GM18502 (cell line): ENCODE data around the gene URI1.
A peak's percentile ranks its signal among the peaks of the same experiment; 100 is the strongest.
"Not testable (repeated sequence)": the region's sequence is repeated elsewhere in the genome, so short reads cannot be mapped to it uniquely, and the experiment has no call there.

Source experiments
- ATAC-seq: cut with Tn5 transposase; IDR thresholded peaks from one replicate; pipeline ENCODE4 v1.9.1; 2021; ENCODE audit warnings: mild to moderate bottlenecking; ENCODE audit not compliant: unreplicated experiment, poor library complexity

The URI1 gene

DNA sequence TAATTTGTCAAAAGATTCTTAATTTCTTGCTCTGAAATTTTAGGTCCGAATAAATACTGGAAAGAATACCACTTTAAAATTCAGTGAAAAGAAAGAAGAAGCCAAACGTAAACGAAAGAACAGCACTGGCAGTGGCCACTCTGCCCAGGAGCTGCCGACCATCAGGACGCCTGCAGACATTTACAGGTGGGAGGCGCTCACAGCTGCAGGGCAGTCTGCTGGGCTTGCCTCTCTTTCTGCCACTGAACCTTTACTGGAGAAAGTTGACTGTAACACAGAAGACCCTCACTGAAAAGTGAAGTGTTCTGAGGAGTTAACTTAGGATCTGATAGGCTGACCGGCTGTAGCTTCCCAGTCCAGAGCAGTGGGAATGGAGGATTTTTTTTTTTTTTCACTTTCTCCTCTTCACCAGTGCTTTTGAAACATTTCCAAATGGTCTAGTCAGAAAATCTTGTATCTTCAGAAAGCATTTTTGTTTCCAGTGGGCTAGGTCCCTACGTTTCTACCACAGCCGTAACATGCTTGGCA is 69.1 kb downstream of the URI1 start:
- no peak for ATAC-seq

GRCh38 chr19:30014770-30015169 is 72.7 kb downstream of the URI1 start:
- ATAC-seq: no peak

DNA sequence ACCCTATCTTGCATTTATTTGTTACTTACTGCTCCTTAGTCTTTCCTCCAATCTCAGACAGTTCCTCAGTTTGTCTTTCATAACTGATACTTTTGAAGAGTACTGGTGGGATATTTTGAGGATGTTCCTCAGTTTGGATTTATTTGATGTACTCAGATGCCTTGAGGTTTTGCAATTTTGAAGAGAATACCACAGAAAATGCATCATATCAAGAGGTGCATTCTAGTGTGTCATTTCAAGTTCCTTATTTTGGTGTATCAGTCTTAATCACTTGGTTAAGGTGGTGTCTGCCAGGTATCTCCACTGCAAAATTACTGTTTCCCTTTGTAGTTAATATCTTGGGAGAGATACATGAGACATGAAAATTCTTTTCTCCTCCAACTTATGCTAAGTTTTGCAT is 75.1 kb downstream of the URI1 start:
- ATAC-seq: no peak

DNA sequence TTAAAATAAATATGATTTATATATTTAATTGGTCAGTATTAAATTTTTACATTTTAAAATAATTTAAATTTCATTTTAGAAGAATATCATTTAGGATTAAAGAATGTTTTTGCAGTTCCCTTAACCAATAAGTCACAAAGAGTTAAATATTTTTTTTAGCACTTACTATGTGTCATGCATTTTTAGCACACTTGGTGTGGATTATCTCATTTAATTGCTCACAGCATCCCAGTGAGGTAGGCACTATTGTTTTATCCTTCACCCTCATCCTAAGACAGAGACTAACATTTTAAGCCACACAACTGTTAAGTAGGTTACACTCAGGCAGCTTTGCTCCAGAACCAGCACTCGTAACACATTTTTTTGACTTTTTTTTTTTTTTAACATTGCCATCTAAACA is 78.2 kb downstream of the URI1 start:
- ATAC-seq: no peak

GRCh38 chr19:30022659-30023058 is 80.6 kb downstream of the URI1 start:
- no peak for ATAC-seq

DNA sequence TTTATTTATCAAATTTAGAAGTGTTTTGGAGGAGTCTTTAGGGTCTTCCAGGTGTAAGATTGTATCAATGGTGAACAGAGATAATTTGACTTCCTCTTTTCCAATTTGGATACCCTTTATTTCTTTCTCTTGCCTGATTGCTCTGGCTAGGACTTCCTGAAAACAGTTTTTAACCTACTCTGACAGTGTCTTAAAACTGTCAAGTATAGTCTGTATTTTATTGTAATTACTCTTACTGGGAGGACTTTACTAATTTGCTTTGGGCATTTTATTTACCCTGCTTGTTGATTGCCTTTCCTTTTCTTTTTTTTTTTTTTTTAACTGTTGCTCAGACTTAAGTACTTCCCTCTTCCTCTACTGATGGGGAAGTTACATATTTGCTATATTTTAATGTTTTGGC is 81.3 kb downstream of the URI1 start:
- no peak for ATAC-seq

GRCh38 chr19:30024091-30024490 is 82.1 kb downstream of the URI1 start:
- ATAC-seq: no peak

- ATAC-seq: no peak
These were observed 84.9 kb downstream of the URI1 start for GRCh38 chr19:30026933-30027332.

DNA sequence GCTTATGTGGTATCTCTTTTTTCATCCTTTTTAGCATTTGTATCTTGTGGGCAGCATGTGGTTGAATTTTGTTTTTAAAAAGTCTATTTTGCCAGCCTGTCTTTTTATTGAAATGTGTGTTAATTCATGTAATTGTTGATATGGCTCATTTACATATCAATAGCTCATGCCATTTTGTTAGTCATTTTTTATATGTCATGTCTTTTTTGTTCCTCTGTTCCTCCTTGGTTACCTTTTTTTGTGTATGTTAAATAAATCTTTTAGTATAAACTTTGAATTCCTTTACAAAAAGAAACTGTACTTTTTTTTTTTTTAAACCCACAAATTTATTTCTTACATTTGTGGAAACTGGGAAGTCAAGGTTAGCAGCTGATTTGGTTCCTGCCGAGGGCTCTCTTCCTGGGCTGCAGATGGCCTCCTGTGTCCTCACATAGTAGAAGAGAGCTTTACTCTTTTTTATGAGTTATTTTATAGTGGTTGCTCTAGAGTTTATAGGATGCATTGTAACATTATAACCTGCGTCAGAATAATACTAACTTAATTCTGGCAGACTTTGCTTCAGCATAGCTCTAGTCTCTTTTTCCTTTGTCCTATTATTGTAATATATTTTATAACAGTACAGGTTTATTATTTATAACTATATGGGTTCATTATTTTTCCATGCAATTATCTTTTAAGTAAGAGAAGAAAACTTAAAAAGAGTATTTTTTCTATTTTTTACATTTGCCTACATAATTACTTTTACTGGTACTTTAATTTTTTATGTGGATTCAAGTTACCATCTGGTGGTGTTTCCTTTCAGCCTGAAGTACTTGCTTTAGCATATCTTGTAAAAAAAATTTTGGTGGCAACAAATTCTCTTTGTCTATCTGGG is 86.3 kb downstream of the URI1 start:
- no peak for ATAC-seq

- no peak for ATAC-seq
These were observed 86.9 kb downstream of the URI1 start for GRCh38 chr19:30028992-30029343.

GRCh38 chr19:30029721-30030510 is 87.9 kb downstream of the URI1 start:
- ATAC-seq: peak; percentile 84

GRCh38 chr19:30034321-30034720 is 92.3 kb downstream of the URI1 start:
- no peak for ATAC-seq

DNA sequence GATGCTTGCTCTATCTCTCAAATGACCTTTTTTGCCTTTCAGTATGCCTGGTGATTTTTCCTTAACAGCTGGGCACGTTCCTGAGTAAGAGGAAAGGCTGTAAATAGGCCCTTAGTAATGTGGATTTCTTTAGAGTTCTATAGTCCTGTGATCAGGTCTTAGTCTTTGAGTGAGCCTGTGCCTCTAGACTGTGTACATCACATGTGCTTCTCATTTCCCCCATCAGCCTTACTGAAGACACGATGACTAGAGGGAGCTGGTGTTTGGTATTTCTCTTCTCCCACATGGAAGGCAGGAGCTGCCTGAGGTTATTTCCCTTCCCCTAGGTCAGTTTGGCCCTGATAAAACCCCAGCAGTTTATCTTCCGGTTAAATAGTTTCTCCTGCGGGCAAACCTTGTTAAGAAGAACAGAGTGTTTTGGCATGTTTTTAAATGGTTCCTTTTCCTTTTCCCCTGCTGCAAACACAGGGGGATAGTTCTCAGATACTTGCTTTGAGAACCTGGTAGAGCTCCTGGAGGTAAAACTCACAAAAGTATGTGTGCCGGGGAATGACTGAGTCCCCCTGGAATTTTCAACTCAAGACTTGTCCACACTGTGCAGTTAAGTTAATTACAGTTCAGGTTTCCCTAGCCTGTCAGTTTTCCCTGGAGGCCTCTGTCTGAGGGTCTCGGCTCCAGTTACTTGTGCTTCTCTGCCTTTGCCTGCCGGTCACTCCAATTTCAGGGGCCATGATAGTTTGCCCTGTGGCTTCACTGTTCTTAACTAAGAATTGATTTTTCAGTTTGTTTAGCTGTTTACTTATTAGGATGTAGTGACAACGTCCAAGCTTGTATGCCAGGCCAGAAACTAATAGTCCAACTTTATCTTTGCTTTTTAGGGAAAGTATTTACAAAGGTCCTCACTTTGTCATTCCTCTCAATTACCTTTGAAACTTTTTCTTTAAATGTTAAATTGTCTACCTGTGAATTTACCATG is 94.4 kb downstream of the URI1 start:
- ATAC-seq: no peak

DNA sequence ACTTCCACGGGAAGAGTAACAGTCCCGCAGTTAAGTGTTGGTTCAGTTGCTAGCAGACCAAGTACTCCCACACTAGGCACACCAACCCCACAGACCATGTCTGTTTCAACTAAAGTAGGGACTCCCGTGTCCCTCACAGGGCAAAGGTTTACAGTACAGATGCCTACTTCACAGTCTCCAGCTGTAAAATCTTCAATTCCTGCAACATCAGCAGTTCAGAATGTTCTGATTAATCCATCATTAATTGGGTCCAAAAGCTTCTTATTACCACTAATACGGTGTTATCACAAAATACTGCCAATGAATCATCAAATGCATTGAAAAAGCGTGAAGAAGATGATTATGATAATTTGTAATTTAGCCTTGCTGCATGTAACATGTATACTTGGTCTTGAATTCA is 95.8 kb downstream of the URI1 start:
- ATAC-seq: no peak

DNA sequence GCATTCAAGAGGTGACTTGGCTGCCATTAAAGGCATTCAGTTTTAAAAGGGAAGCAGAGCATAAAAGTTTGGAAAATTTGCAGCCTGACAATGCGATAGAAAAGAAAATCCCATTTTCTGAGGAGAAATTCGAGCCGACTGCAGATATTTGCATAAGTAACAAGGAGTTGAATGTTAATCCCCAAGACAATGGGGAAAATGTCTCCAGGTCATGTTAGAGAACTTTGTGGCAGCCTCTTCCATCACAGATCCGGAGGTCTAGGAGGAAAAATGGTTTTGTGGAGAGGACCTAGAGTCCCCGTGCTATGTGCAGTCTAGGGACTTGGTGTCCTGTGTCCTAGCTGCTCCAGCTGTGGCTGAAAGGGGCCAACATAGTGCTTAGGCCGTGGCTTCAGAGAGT is 99.9 kb downstream of the URI1 start:
- ATAC-seq: not testable (repeated sequence)

DNA sequence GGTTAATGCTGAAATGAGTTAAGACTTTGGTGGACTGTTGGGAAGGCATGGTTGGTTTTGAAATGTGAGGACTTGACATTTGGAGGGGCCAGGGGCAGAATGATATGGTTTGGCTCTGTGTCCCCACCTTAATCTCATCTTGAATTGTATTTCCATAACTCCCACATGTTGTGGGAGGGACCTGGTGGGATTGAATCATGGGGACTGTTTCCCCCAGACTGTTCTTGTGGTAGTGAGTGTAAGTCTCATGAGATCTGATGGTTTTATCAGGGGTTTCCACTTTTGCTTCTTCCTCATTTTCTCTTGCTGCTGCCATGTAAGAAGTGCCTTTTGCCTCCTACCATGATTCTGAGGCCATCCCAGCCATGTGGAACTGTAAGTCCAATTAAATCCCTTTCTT is 101.0 kb downstream of the URI1 start:
- ATAC-seq: not testable (repeated sequence)

DNA sequence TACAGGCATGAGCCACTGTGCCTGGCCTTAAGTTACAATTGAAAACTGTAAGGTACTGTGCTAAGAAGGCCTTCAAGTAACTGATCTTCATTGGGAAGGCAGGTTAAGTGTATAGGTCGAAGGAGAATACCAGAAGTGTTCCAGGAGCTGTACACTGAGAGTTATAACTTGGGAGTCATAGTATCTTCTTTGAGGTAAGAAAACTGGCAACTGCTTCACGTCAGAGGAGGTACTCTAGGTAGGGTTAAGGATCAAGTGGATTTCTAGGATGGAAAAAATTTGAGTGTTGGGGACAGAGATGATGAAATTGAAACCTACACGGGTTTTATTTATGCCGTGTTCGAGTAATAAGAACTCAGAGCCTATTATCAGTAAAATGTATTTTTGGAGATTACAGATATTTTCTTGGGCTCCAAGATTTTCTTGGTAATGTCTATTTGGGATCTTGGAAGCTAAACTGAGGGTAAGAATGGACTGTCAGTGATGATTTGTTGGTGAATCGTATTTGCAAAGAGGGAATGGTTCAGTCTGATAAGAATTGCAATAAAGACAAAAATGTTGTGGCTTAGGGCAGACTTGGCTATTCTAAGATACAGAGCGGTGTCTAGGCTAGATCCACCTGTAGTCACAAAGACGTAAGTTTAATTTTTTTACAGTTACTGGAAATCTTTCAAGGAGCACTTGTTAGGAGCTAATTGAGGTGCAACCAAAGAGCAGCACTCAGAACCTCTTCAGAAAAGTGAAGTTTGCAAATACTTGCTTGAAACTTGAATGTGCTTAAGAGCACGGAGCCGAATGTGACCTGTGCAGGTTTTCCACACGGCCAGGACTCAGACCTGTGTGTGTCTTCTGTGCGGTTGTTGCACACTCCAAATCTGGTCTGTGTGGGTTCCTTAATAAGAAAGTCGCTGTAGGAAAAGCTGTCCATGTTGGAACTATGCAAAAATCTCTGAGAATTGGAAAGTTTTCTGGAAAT is 102.5 kb downstream of the URI1 start:
- ATAC-seq: no peak

- no peak for ATAC-seq
These were observed 104.5 kb downstream of the URI1 start for GRCh38 chr19:30046522-30046921.

DNA sequence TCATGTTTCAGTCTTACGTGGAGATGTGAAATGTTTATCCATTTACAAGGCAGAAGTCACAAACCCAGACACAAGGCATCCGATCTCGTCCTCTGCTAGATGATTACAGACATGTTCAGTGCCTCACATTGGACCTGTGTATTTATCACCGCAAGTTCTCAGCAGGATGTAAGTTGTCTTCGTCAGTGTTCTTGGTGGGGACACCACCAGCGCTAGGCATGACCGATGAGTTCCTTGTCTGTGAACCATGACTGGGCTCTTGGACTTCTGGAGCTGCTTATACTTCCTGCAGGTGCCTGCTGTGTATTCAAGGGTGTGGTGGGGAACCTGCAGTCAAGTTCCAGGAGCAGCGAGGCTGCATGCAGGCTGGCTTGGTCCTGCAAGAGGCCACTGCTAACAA is 105.4 kb downstream of the URI1 start:
- ATAC-seq: no peak
